NCI-H2107 treated with DMSO at 0.1 percent for 48 hours (cell line): ENCODE data around the gene CAMTA1.

Source experiments
- DNase-seq: peaks from one replicate; lab custom pipeline; 2025; ENCODE audit not compliant: unreplicated experiment; lab: John Stamatoyannopoulos, UW

The CAMTA1 gene

DNA sequence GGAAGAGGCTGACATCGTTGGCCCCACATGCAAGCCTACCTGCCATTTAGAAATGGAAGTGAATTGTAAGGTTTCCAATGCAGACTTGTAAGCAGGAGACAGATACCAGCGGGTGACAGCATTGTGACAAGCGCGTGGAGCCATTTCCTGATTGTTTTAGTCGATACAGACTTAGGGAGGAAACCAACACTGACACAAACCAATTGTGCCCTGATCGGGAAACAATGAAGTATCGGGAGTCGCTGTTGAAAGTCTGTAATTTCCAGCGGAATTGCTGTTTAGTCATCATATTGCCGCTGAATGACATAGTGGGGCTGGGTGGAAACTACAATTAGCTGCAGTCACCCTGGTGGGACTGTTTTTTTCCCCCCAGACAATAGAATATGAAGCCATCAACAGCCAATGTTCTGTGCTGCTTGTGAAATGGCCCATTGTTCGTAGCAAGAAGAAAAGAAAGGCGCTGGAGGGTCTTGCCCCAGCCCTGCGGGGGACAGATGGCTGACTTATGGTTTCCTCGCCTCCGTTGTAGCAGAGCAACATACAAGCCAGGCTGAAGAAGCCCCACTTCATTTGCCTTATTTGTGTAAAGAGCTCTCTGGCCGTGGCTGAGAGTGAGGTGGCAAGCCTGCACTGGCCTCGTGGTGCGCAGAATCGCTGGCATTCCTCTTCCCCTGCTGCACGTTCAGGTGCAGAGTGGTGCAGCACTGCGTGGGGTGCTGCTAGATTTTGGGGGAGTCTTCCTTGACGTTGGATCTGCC lies 462.7 kb downstream of the CAMTA1 start:
- no peak for DNase-seq

DNA sequence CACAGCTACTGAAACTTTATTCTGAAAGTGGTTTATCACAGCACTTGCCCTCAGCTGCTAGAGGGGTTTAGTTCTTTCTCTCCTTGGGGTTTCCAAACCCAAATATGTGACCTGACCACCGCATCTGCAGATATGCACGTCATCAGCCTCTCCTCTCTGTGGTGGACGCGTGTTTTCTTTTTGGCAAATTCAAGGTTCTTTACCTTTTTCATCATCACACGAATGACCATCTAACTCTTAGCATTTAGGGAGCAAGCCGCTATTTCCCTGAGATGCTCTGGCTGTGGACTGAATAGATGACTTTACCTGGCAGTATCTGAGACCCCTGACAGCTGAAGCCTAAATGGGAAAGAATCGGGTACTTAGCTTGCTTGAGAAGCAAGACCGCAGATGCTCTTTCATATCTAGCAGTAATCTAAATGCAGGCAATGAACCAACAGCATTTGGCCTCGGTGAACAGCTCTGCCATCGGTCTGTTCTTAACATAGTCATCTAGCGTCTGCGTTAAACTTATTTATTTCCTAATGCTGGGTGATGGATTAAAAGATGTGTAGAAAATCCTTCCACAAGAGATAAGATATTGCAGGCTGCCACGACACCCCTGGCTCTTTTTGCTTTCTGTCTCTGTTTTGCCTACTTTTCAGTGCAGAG lies 463.4 kb downstream of the CAMTA1 start:
- no peak for DNase-seq

DNA sequence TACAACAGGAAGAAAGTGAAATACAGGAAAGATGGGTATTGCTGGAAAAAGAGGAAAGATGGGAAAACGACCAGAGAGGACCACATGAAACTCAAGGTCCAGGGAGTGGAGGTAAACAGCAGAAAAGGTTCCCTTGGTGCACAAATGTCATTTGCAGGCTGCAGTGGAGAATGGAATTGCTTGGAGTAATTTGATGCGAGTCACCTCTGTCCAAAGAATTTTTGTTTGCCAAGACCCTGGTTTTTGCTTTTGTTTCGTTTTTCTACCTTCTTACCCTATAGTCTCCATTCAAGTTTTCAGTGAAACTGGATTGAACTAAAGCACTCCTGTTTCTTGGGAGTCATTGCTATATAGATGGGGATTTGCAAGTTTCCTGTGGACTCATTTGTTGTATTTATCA lies 464.3 kb downstream of the CAMTA1 start:
- no peak for DNase-seq

DNA sequence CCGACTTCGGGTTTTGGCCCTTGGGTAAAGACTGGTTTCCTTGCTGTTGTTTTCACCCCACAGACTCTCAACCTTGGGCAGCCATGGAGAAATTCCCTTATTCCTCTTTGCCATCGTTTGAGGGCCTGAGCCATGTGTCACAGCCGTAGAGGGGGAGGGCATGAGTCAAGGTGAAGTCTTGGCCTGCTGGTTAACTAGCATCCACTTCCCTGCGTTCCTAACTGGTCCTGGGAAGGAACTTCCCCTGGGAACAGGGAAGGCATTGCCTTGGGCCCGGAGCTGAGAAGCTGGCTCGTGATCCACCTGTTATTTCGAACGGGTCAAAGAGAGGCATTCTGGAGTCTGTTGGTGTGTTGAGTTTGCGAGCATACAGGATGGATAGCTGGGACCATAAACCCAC lies 464.9 kb downstream of the CAMTA1 start:
- no peak for DNase-seq

DNA sequence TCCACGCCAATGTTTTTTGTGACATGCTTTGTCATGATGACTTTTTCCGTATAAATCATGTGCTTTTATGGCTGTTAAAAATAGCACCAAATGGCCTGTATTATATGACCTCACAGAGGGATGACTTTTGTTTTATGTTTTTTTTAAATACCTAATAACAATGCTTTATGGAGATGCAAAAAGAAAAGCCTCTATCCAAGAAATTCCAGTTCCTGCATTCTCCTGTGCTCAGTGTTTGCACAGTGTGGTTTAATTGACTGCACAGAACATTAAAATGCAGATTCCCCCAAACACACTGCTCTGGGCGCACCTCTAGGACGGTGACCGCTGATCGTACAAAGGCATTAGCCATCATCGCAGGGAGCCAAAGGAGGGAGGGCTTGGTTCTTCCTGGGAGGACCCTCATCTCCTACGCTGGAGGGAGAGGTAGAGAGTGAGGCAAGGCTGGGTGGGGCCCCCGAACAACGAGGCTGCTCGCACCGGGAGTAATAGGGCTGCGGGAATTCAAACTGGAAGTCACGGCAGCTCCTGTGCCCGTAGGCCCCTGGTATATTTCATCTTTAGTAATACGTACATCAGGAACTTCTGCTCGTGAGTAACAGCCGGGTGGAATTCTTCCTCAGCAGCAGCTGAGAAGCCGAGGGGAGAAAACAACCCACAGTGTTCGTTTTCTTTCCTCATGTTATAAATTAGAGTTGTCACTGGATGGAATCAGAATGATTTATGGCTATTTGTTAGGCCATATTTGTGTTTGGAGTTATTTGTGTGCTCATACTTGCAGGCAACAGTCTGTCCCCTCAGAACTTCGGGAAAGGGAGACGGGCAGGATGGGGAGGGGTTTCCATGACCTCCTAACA lies 465.6 kb downstream of the CAMTA1 start:
- DNase-seq, result no peak

DNA sequence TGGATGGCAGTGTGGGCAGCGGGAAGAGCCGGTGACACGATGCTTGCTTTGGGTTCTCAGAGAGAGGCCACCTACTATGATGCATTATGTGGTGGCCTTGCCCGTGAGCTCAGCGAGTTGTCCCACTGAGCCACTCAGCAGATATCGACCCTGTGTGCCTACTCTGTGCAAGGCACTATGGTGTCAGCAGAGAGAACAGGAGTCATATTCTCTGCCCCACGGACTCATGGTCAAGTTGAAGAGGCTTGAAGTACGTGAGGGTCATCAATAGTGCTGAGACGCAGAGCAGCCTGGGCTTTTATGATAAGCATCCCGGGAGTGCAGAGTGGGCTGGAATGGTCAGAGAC lies 466.2 kb downstream of the CAMTA1 start:
- DNase-seq, result no peak

DNA sequence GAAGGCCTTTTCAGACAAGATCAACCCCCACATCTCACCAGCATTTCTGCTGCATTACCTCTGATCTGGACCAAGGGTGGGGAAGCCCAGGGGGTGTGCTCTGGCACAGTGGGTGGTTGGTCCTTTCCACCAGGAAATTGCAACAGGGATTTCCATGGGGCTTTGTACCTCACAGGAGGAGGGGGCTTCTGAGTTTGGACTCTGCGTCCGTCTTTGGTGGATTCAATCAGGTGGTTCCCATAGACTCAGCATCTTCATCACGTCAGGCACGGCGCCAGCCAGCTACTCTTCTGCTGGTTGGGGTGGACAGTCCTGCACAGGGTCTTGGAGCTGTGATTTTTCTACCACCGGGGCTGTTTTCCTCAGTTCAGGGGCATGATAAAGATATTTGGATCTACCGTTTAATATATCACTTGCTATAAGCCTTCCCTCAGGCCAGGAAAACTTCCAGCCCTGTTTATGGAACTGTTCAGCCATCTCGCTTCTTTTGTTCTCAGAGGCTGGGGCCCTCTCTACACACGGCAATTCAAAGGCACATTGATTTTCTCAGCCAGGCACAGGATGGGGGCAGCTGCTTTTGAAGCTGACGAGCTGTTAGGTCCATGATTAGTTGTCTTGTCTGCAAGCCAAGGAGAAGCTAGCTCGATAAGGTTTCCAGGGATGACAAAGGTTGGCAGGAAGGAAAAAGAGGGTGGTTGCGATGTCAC lies 467.3 kb downstream of the CAMTA1 start:
- DNase-seq, result no peak

DNA sequence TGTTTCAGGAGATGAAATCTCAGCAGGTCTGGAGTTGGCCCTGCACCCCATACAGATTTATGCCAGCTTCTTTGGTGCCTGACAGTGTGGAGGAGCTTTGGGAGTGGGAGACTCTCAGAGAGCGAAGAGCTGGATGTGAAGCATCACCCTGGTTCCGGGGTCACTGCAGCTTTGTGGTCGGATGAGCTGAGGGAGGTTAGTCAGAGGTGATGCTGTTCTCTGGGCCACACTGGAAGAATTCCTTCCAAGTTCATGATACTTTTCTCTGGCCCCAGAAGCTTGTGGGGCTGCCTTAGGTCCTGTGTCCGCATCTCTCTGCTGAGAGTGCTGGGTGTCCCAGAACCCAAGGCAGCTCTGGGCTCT lies 467.8 kb downstream of the CAMTA1 start:
- no peak for DNase-seq

DNA sequence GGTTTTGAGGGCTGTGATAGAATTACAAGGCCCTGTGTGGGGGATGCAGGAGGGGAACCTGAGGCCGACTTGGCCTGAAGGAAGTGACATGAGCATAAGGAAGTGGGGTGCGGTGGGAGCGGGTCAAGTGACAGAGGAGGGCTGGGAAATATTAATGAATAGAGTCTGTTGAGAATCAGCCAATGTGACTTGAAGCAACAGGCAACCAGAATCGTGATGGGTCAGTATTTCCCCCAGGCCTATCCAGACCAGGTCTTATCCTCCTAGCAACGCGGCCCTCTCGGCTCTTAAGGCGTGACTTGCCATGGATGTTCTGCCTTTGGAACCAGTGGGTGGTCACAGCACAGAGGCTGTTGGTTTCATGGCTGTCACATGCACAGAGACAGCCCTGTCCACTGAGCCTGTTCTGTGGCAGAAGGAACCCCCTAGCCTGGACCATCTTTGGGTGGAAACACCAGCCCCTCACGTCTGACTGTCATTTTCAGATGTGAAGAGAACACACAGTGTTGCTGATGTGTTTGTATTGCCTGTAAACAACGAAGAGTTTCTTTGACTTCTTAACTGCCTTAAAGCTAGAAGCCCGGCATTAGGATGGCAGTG lies 468.8 kb downstream of the CAMTA1 start:
- no peak for DNase-seq

DNA sequence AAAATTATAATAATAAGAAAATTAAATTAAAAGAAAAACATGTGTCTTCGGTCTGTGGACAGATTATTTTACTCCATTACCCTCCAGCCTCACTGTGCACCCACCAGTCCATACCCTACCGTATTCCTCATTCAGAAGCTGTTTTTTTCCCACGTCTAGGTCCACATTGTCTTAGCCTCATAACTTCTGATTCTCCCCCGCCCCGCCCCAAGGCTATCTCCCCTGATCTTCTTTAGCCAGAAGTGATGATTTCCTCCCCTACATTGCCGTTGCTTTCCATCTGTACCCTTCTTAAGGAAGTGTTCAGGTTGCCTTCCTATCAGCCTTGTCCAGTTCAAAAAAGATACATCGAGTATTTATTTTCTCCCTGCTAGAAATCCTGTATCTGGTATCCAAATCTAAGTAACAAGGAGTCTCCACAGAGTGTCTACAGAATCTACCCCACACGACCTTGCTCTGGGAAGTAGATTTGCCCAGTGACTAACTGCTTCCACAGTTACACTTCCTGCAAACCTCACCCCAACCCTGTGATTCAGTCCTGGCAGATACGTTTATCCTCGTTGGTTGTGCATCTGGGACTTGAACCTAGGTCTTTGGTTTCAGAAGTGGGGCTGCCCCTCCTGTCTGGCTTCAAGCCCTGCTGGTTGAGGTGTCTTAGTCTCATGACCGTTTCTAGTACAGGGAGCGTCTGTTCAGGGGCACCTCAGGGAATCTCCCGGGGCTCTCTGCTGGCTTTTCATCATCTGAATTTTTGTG lies 470.2 kb downstream of the CAMTA1 start:
- DNase-seq, result no peak

DNA sequence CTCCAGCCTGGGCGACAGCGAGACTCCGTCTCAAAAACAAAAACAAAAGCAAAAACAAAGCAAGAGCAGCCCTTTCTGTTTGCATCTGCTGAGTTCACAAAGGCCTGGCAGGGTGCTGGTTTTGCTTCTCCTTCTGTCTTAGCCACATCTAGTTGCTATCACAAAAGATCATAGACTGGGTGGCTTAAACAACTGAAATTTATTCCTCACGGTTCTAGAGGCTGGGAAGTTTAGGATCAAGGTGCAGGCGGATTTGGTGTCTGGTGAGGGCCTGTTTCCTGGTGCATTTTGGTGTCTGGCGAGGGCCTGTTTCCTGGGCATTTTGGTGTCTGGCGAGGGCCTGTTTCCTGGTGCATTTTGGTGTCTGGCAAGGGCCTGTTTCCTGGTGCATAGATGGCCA lies 471.3 kb downstream of the CAMTA1 start:
- no peak for DNase-seq

DNA sequence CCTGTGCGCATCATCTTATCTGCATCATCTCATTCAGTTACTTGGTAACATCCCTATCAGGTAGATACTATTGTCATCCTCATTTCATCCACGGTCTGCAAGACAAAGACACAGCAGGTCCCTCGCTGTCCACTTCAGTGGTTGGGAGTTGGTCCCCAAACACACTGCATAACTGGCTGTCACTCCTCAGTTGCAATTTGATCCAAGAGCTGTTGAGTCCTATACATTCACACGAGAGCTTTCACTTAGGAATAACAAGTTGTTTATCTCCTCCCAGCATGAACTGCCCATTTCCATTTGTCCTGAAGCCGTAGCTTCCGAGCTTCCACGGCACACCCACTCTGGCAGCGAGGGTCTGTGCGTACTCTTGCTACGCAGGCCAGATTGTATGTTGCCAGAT lies 472.0 kb downstream of the CAMTA1 start:
- DNase-seq, result no peak

DNA sequence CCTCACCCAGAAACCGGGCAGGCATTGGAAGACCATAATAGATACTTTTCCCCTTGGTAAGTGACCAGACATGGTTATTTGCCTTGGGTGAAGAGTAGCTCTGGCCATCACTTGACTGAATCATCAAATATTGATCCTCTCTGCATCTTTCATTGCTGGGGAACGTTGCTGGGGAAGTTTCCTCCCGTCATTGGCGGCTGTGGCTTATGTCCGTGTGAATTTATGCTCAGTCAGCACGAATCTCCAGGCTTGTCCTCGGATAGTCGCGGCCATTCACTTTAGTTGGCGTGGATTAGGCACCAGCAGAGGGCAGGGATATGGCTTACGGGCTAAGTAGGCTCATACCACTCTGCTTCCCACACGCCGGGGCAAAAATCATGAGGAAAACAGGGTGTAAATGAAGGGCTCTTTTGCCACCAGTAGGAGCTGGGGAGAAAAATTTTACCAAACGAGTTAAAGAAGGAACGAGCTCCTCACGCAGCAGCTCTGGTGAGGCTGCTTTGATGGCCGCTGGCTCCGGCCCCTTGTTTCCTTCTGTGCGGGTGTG lies 473.4 kb downstream of the CAMTA1 start:
- no peak for DNase-seq

DNA sequence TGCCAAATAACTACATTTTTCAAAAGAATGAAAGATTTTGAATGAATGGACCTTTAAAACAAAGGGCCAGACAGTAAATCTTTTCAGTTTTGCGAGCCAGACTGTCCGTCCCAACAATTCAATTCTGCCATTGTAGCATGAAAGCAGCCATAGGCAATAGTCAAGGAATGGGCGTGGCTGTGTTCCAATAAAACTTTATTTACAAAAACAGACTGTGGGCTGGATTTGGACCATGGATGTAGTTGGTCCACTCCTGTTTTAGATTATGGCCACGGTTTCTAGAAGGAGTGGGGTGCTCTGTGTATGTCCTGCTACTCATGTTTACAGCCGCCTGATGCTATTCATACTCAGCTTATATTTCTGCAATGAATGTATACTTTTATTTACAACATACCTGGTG lies 474.7 kb downstream of the CAMTA1 start:
- no peak for DNase-seq

DNA sequence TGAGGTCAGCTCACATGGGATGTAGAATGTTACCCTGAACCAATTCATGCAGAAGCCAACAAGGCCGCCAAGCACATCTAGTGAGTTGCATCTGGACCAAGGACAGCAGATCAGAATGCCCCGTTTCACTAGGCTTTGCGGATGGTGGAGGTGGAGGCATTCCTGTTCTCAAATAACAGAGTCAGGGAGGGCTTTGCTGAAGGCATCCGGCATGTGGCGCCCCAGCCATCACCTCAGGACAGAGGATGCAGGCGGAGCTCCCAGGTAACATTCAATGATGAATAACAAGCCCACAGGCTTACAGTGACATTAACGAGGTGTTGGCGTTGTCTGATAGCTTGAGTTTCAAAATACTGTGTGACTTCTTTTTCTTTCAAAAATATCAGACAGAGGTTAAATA lies 476.2 kb downstream of the CAMTA1 start:
- DNase-seq, result no peak

DNA sequence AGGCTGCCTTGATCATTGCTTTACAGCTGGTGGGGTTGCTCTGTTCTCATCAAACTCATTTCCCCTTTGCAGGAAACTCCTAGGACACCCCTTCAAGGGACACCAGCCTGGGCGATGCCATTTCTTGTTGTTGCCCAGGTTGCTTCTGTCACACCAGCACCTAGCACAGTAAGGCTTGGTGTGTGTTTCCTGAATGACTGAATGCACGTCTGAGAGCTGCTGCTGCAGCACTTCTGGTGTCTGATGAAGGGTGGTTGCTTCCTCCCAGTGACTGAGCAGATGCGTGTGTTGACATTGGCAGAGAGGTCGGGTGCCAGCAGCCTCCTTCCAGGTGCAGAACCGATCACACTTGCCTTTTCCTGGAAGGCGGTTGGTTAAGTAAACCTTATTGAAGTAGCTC lies 477.4 kb downstream of the CAMTA1 start:
- no peak for DNase-seq

DNA sequence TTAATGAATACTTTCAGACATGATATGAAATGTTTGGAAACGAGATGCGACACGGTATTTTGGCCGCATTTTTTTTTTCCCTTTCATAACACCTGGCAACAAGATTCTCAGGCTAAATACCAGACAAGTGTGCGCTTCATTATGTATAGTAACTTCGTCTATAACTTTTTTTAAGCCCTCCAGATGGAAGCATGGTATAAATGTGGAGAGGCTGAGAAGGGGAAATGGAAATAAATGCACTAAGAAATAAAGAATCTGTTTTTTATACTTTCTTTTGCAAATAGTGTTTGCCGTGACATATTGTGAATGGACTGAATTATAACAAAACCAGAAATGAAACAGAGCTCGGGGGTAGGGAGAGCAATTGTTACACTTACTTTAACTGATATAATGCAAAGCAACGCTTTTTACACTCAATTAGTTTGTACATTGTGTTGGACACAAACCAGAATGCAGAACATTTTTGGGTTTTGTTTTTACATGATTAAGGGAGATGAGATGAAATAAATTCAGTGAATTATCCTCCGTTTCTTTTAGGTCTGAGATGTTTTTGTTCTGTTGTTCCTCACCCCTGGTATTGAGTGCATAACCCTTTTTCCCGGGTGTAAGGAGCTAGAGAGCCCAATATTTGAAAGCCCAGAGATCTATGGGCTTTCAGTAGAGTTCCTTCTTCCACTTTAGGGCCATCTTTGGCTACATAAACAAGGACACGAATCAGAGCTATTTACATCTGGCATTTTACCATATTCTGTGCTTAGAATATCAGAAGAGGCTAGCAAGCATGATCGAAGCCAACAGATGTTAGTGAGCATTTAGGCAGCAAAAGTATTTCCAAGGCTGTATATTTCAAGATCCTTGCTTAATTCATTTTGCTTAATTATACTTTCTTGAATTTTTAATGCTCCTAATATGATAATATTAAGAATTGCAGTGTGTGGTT lies 478.0 kb downstream of the CAMTA1 start:
- no peak for DNase-seq

DNA sequence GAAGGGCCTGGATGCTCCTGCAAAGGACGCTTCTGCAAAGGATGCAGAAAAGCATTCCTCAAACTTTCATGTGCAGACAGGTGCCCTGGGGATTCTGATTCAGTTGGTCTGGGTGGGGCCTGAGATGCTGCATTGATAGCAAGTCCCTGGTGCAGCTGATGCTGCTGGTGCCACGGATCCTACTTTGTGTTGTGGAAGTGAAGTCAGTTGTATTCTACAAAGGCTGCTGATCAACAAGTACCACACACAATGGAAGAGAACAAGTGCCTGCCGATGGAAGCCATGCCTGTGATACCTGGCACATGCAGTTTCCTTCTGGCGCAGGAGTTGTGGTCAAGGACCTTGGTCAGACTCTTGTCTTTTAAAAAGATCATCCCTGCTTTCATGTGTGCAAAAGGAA lies 478.8 kb downstream of the CAMTA1 start:
- no peak for DNase-seq

DNA sequence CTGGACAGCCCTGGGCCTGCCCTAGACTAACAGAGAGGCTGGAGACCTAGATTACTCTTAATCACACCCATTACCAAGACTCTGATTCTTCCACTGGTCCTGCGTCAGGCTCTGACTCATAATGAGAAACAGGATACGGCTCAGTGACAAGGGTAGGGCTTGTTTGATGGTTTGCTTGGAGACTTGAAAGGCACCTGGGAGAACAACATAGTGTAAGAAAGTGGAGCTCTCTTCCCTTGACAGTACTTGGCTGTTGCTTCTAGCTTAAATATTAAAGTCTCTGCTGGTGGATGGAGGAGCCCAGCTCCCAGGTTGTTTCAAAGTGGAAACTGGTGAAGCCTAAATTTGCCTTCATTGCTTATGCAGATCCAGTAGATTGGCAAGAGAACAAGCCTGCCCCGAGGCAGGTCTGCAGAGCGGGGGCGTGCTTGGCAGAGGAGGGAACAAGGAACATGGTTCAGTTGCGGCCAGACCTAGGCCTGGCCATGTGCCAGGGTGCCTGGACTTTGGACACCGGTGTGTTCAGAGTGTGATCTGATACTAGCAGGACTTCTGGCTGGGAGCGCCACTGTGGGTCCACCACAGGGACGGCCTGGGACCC lies 480.6 kb downstream of the CAMTA1 start:
- peak; percentile 17 for DNase-seq
